NCI-H1105 treated with DMSO at 0.1 percent for 48 hours (cell line): ENCODE data around the gene CMSS1.
"Not testable (repeated sequence)": the region's sequence is repeated elsewhere in the genome, so short reads cannot be mapped to it uniquely, and the experiment has no call there.

Experiments used
- DNase-seq: peaks from one replicate; lab custom pipeline; 2025; lab: John Stamatoyannopoulos, UW

Gene CMSS1

GRCh38 chr3:100024520-100025303, 207.1 kb downstream of the CMSS1 start:
- no peak for DNase-seq

GRCh38 chr3:100027321-100027720, 209.7 kb downstream of the CMSS1 start:
- no peak for DNase-seq

GRCh38 chr3:100029052-100029451, 211.4 kb downstream of the CMSS1 start:
- no peak for DNase-seq

- no peak for DNase-seq
Observed at GRCh38 chr3:100029689-100030088, 212.0 kb downstream of the CMSS1 start.

GRCh38 chr3:100030346-100030745, 212.7 kb downstream of the CMSS1 start:
- DNase-seq, result no peak

- DNase-seq, result no peak
Observed at GRCh38 chr3:100030914-100031425, 213.3 kb downstream of the CMSS1 start.

GRCh38 chr3:100032243-100032642, 214.6 kb downstream of the CMSS1 start:
- DNase-seq, result no peak

GRCh38 chr3:100033184-100033583, 215.5 kb downstream of the CMSS1 start:
- peak; percentile 35 for DNase-seq

- DNase-seq, result no peak
Observed at GRCh38 chr3:100033903-100034471, 216.3 kb downstream of the CMSS1 start.

GRCh38 chr3:100039075-100039474, 221.4 kb downstream of the CMSS1 start:
- no peak for DNase-seq

GRCh38 chr3:100040451-100041225, 223.0 kb downstream of the CMSS1 start:
- DNase-seq, result no peak

- no peak for DNase-seq
Observed at GRCh38 chr3:100041328-100041749, 223.7 kb downstream of the CMSS1 start.

- no peak for DNase-seq
Observed at GRCh38 chr3:100042166-100042981, 224.7 kb downstream of the CMSS1 start.

GRCh38 chr3:100043271-100043670, 225.6 kb downstream of the CMSS1 start:
- no peak for DNase-seq

GRCh38 chr3:100044369-100044768, 226.7 kb downstream of the CMSS1 start:
- DNase-seq, result no peak

GRCh38 chr3:100045696-100046095, 228.0 kb downstream of the CMSS1 start:
- DNase-seq, result no peak

- DNase-seq, result no peak
Observed at GRCh38 chr3:100046986-100047385, 229.3 kb downstream of the CMSS1 start.

GRCh38 chr3:100047455-100048141, 229.9 kb downstream of the CMSS1 start:
- no peak for DNase-seq

GRCh38 chr3:100048248-100048647, 230.6 kb downstream of the CMSS1 start:
- no peak for DNase-seq

- DNase-seq, result not testable (repeated sequence)
Observed at GRCh38 chr3:100051513-100051912, 233.9 kb downstream of the CMSS1 start.

GRCh38 chr3:100053951-100054620, 236.4 kb downstream of the CMSS1 start:
- no peak for DNase-seq
